NOMO-1 (cell line): ENCODE results near the gene LHFPL2.

Experiments
- DNase-seq, 2 experiments: peaks; one replicate each; lab custom pipeline; 2025; ENCODE audit not compliant: unreplicated experiment in 2 of 2; lab: John Stamatoyannopoulos, UW

Gene LHFPL2

GRCh38 chr5:78552729-78553342, 95.7 kb downstream of the LHFPL2 start:
- peak; percentile 28 to 40 for DNase-seq

GRCh38 chr5:78550891-78551290, 97.7 kb downstream of the LHFPL2 start:
- no peak for DNase-seq

GRCh38 chr5:78549043-78549442, 99.5 kb downstream of the LHFPL2 start:
- peak; percentile 89 to 98 for DNase-seq

- DNase-seq: no peak
Measured at GRCh38 chr5:78547731-78548615, 100.6 kb downstream of the LHFPL2 start.

GRCh38 chr5:78547183-78547582, 101.4 kb downstream of the LHFPL2 start:
- DNase-seq: no peak

- no peak for DNase-seq
Measured at GRCh38 chr5:78546276-78546996, 102.1 kb downstream of the LHFPL2 start.

- DNase-seq: no peak
Measured at GRCh38 chr5:78545406-78545805, 103.2 kb downstream of the LHFPL2 start.

- DNase-seq: no peak
Measured at GRCh38 chr5:78544561-78545201, 103.9 kb downstream of the LHFPL2 start.

- DNase-seq: no peak
Measured at GRCh38 chr5:78543916-78544315, 104.7 kb downstream of the LHFPL2 start.

GRCh38 chr5:78543292-78543691, 105.3 kb downstream of the LHFPL2 start:
- no peak for DNase-seq

GRCh38 chr5:78542321-78542840, 106.2 kb downstream of the LHFPL2 start:
- DNase-seq: no peak

GRCh38 chr5:78541086-78541654, 107.4 kb downstream of the LHFPL2 start:
- DNase-seq: no peak

- DNase-seq: peak; percentile 68 to 90
Measured at GRCh38 chr5:78540335-78541085, 108.1 kb downstream of the LHFPL2 start.

GRCh38 chr5:78538240-78538850, 110.2 kb downstream of the LHFPL2 start:
- no peak for DNase-seq

GRCh38 chr5:78537821-78538220, 110.8 kb downstream of the LHFPL2 start:
- peak; percentile 45 to 58 for DNase-seq

GRCh38 chr5:78537411-78537810, 111.2 kb downstream of the LHFPL2 start:
- DNase-seq: no peak

- no peak for DNase-seq
Measured at GRCh38 chr5:78536661-78537196, 111.8 kb downstream of the LHFPL2 start.

GRCh38 chr5:78534905-78535200, 113.7 kb downstream of the LHFPL2 start:
- DNase-seq: no peak
